PC-3 (cell line): ENCODE measurements around the gene NFATC1.

Source experiments
- EZH2phosphoT487 ChIP-seq: fragments of 300-600 bp; sonication (generic); IDR thresholded peaks from 2 replicates; pipeline ENCODE4 v1.6.1; 2018; ENCODE audit warnings: mild to moderate bottlenecking, antibody characterized with exemption, low read length, borderline replicate concordance
- TF ChIP-seq, protein P1 (sequence below): fragments of 300-600 bp; sonication (generic); conservative IDR thresholded peaks from 2 replicates; pipeline ENCODE4 v1.5.1; 2017; ENCODE audit warnings: antibody characterized with exemption, low read depth, mild to moderate bottlenecking, low read length

DNA sequence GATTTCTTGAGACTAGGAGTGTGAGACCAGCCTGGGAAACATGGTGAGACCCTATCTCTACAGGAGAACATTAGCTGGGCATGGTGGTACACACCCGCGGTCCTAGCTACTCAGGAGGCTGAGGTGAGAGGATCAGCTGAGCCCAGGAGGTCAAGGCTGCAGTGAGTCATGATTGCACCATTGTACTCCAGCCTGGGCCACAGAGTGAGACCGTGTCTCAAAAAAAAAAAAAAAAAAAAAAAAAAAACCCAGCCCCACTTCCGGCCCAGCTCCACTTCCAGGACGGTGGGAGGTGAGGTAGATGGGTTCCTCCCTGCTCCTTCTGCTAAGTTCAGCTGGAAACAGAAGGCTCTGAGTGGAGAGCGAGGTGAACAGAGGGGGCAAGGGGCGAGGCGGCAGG lies 41.4 kb upstream of the NFATC1 start:
- TF ChIP-seq EZH2phosphoT487: no peak
- TF ChIP-seq, protein P1, sequence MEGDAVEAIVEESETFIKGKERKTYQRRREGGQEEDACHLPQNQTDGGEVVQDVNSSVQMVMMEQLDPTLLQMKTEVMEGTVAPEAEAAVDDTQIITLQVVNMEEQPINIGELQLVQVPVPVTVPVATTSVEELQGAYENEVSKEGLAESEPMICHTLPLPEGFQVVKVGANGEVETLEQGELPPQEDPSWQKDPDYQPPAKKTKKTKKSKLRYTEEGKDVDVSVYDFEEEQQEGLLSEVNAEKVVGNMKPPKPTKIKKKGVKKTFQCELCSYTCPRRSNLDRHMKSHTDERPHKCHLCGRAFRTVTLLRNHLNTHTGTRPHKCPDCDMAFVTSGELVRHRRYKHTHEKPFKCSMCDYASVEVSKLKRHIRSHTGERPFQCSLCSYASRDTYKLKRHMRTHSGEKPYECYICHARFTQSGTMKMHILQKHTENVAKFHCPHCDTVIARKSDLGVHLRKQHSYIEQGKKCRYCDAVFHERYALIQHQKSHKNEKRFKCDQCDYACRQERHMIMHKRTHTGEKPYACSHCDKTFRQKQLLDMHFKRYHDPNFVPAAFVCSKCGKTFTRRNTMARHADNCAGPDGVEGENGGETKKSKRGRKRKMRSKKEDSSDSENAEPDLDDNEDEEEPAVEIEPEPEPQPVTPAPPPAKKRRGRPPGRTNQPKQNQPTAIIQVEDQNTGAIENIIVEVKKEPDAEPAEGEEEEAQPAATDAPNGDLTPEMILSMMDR: no peak
